ENCODE measurements around the gene HMOX2.

HMOX2 gene

DNA sequence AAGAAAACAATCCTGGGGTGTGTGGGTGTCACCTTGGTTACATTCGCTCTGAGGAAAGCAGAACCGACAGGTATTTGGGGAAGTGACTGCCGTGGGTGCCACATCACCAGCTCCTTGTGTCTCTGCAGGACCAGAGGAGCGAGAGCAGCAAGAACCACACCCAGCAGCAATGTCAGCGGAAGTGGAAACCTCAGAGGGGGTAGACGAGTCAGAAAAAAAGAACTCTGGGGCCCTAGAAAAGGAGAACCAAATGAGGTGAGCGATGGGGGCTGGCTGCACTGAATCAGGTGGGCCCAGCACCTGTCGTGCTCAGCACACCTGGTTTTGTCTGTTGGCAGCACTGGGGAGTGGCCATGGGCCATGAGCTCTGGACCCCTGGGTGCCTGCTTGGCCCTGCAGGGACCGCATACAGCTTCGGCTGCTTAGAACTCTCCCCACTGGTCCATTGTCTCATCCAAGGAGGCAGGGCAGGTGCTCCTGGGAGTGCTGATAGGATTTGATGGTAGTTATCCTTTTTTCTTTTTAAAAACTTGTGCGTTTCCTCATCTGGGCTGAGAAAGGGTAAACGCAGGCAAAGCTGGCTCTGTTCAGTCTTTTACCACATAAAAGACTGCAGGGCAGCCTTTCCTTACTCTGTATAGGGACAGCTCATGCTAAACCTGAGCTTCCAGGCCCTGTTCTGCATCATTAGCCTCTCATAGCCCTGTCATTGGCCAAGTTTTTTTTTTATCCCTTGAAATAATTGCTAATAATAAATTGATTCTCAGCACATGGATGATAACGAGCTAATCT lies 29.4 kb downstream of the HMOX2 start:
- DNase-seq (ENCODE audit: low spot score): no peak

- peak; percentile 75 for DNase-seq (ENCODE audit: low spot score)
Measured at GRCh38 chr16:4506450-4506849, 30.3 kb downstream of the HMOX2 start.

DNA sequence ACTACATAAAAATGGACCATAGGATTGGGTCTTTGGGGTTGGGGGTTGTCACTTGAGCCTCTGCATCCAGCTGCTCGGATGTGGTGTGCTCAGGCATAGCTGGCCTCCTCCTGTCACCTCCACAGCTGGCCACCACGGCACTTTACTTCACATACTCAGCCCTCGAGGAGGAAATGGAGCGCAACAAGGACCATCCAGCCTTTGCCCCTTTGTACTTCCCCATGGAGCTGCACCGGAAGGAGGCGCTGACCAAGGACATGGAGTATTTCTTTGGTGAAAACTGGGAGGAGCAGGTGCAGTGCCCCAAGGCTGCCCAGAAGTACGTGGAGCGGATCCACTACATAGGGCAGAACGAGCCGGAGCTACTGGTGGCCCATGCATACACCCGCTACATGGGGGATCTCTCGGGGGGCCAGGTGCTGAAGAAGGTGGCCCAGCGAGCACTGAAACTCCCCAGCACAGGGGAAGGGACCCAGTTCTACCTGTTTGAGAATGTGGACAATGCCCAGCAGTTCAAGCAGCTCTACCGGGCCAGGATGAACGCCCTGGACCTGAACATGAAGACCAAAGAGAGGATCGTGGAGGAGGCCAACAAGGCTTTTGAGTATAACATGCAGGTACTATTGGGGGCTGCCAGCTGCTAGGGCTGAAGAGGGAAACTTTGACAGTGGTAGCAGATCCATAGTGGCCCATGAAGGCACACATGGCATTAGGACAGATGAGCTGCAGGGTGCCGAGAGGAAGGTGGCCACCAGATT lies 31.6 kb downstream of the HMOX2 start:
- no peak for DNase-seq (ENCODE audit: low spot score)

DNA sequence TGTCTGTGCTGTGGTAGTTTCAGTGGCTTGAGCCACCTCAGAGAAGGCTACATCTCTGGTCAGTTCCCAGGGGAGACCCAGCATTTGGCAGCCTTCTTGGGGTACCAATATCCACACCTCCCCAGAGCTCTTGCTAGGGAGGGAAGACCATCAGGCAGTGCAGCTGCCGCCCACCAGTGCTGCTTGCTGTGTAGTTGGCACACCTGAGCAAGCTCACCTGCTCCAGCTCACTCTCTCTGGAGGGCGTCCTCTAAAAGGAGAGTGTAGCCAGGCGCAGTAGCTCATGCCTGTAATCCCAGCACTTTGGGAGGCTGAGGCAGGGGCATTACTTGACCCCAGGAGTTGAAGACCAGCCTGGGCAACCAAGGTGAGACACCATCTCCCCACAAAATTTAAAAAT lies 32.6 kb downstream of the HMOX2 start:
- DNase-seq (ENCODE audit: low spot score): no peak

- no peak for DNase-seq (ENCODE audit: low spot score)
Measured at GRCh38 chr16:4509420-4509819, 33.2 kb downstream of the HMOX2 start.

- DNase-seq (ENCODE audit: low spot score): no peak
Measured at GRCh38 chr16:4510131-4510530, 33.9 kb downstream of the HMOX2 start.

- DNase-seq (ENCODE audit: low spot score): no peak
Measured at GRCh38 chr16:4510747-4511426, 34.7 kb downstream of the HMOX2 start.

- DNase-seq (ENCODE audit: low spot score): peak; percentile 51
Measured at GRCh38 chr16:4511441-4512082, 35.4 kb downstream of the HMOX2 start.

DNA sequence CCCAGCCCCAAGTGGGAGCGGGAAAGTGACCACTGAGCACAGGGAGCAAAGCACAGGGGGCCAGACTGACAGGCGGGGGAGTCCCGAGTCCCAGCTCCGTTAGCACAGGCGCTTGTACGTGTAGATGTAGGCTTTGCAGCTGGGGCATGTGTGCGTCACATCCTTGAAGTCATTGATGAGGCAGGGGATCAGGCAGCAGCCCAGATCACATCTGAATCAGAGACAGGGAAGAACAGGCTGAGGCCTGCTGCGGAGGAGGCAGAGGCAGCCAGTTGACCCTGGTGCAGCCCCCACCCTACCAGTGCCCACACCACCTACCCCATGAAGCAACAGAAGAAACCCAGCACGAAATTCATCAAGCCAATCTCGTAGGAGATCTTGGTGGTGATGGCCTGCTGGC lies 36.3 kb downstream of the HMOX2 start:
- no peak for DNase-seq (ENCODE audit: low spot score)

GRCh38 chr16:4513086-4513860 lies 37.1 kb downstream of the HMOX2 start:
- DNase-seq (ENCODE audit: low spot score): no peak

GRCh38 chr16:4513881-4514280 lies 37.7 kb downstream of the HMOX2 start:
- no peak for DNase-seq (ENCODE audit: low spot score)

GRCh38 chr16:4514606-4515005 lies 38.4 kb downstream of the HMOX2 start:
- DNase-seq (ENCODE audit: low spot score): no peak

GRCh38 chr16:4515611-4516233 lies 39.5 kb downstream of the HMOX2 start:
- no peak for DNase-seq (ENCODE audit: low spot score)

GRCh38 chr16:4517812-4518680 lies 41.8 kb downstream of the HMOX2 start:
- no peak for DNase-seq (ENCODE audit: low spot score)

GRCh38 chr16:4519274-4520058 lies 43.3 kb downstream of the HMOX2 start:
- DNase-seq (ENCODE audit: low spot score): no peak

GRCh38 chr16:4520913-4521312 lies 44.7 kb downstream of the HMOX2 start:
- DNase-seq (ENCODE audit: low spot score): no peak

- no peak for DNase-seq (ENCODE audit: low spot score)
Measured at GRCh38 chr16:4522051-4522581, 45.9 kb downstream of the HMOX2 start.

DNA sequence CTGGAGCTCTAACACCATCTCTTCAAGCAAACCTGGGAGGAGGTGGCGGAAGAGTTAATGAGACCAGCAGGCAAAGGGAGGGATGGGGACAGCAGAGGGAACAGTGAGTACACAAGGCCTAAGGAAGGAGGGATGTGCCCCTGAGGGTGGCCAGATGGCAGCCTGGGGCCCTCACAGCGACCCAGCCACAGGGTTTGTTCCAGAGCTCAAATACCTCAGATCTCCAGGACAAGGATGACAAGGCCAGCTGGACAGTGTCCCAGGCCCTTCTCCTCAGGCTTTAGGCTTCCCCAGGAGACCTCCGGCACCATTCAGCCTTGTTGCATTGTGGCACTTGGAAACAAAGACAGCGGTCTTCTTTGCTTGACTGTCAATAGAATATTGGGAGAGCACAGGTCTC lies 47.5 kb downstream of the HMOX2 start:
- no peak for DNase-seq (ENCODE audit: low spot score)

DNA sequence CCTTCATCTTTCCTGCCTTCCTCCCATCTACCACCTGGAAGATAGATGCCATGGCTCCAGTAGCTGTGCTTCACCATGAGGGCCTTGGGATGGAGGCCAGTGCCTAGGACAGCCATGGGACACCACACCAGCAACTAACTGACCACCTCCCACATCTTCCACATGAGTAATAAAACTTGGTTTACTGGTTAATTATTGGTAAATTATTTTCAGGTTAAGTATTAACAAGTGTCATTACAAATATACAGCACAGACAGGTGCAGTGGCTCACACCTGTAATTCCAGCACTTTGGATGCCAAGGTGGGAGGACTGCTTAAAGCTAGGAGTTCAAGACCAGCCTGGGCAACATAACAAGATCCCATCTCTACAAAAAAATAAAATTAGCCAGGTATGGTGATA lies 48.4 kb downstream of the HMOX2 start:
- DNase-seq (ENCODE audit: low spot score): no peak
